GM18519 (cell line): ENCODE measurements around the gene MIA2.
"Not testable (repeated sequence)": the region's sequence is repeated elsewhere in the genome, so short reads cannot be mapped to it uniquely, and the experiment has no call there.

Source experiments
- ATAC-seq: cut with Tn5 transposase; IDR thresholded peaks from one replicate; pipeline ENCODE4 v1.9.1; 2021; ENCODE audit warnings: mild to moderate bottlenecking, moderate library complexity; ENCODE audit not compliant: unreplicated experiment, low FRiP score

The MIA2 gene

DNA sequence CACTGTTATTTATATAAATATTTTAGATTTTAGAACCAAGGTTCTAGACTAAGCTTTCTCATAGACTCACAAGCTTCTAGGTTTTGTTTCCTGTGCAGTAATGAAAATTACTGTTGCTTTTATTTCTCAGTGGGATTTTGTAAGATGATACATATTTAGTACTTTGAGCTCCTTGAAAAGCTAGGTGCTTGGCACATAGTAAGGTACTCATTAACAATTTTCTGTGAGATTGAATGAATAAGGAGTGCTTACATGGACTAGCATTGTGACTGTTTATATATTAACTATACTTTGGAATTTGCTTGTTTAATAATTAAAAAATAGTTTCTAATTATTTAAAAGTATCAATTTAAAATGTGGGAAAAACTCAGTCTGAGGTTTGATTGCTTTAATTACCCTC is 85.7 kb downstream of the MIA2 start:
- ATAC-seq: no peak

DNA sequence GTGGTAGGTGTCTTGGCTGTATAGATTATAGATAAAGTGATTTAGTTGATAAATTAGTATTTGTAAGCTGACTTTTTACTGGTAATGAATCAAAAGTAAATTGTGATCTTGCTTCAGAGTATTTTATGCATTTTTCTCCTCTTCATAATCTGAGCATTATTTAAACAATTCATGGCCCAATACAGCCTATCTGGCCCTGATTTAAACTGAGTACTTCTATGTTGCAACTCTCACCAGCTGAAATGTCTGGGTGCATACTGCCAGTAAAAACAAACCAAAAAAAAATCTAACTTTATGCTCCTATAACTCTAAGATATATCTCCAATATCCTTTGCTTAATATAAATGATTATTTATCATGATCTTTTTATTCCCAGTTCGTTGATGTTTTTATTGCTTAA is 86.6 kb downstream of the MIA2 start:
- no peak for ATAC-seq

- no peak for ATAC-seq
Measured at GRCh38 chr14:39322807-39323206, 89.1 kb downstream of the MIA2 start.

DNA sequence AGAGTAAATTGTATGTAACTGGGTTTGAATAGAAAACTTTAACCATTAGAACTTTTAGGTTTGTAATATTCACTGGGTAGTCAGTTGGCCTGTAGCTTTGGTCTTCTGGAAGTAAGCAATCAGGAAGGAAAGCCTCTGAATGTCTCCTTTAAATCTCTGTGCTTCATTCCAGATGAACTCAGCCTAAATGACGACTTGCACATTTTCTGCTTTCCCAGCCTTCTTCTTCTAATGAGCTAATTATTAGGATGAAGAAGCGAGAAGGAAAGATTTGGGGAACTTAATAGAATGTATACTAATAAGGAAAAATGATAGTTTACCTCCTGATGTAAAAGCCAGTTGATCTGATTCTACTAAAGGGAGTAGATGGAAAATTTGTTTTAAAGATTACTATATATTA is 90.4 kb downstream of the MIA2 start:
- no peak for ATAC-seq

- ATAC-seq: no peak
Measured at GRCh38 chr14:39339003-39339402, 105.3 kb downstream of the MIA2 start.

DNA sequence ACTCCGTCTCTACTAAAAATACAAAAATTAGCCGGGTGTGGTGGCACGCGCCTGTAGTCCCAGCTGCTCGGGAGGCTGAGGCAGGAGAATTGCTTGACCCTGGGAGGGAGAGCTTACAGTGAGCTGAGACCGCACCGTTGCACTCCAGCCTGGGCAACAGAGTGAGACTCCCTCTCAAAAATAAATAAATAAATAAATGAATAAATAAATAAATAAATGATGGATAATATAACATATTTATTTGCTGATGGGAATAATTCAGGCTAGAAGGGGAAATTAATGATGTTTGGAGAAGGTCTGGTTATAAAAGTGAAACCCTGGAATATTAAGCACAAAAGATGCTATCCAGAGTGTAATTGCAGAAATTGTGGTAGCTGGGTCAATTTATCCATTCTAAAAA is 107.4 kb downstream of the MIA2 start:
- ATAC-seq: not testable (repeated sequence)

DNA sequence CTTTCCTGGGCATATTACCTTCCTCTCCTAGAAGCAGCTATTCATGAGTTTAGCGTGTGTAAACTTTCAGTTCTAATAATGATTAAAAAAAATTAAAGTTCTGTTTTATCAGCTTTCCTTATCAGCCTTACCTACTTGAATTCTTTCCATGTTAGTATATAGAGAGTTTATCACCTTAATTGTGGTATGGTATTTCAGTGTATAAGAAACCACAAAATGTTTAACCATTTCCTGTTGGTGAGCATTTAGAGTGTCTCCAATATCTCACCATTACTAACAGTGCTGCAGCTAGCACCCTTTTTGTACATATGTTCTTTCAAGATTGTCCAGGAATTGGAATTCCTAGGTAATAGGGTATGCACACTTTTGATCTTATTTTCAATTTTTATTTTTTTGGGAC is 109.1 kb downstream of the MIA2 start:
- ATAC-seq: no peak

DNA sequence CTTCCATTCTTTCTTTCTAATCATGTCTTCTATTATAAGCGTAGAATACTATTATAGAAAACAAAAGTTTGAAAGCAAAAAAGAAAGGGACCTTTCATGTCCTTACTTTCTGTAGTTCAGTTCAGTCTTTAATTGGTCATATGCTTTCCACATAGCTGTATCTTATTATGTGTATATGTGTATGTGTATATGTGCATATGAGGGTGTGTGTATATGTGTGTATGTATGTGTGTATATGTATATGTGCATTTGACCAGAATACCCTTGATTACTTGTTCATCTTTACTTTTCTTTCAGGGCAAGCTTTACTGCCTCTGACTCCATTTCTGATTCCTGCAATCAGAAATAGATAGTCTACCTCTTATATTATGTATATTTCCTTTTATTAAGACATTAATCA is 109.9 kb downstream of the MIA2 start:
- ATAC-seq: no peak

GRCh38 chr14:39350866-39351265 is 117.2 kb downstream of the MIA2 start:
- ATAC-seq: no peak

GRCh38 chr14:39351708-39352107 is 118.0 kb downstream of the MIA2 start:
- no peak for ATAC-seq

GRCh38 chr14:39359069-39359468 is 125.4 kb downstream of the MIA2 start:
- not testable (repeated sequence) for ATAC-seq

GRCh38 chr14:39360316-39360715 is 126.6 kb downstream of the MIA2 start:
- ATAC-seq: no peak

- not testable (repeated sequence) for ATAC-seq
Measured at GRCh38 chr14:39361556-39361955, 127.8 kb downstream of the MIA2 start.

DNA sequence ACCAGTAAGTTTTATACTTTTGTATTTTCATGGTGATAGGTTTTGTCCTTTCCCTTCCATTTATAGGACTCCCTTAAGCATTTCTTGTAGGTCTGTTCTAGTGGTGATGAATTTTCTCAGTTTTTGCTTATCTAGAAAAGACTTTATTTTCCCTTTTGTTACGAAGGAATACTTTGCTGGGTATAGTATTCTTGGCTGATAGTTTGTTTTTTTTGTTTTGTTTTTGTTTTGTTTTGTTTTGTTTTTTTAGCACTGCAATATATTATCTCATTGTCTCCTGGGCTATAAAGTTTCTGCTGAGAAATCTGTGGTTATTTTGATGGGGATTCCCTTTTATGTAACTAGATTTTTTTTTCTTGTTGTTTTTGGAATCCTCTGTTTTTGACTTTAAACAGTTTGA is 130.8 kb downstream of the MIA2 start:
- ATAC-seq: no peak

DNA sequence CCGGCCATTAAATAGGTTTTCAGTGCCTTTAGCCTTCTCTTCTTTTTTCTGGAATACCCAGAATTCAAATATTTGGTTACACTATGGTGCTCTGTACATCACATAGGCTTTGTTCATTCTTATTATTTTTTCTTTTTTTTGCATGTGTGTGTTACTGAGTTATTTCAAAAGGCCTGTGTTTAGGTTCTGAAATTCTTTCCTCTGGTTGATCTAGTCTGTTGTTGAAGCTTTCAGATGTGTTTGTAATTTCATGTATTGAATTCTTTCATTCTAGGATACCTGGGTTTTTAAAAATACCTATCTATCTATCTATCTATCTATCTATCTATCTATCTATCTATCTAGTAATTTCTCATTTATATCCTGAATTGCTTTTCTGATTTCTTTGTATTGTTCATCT is 131.6 kb downstream of the MIA2 start:
- ATAC-seq: no peak

DNA sequence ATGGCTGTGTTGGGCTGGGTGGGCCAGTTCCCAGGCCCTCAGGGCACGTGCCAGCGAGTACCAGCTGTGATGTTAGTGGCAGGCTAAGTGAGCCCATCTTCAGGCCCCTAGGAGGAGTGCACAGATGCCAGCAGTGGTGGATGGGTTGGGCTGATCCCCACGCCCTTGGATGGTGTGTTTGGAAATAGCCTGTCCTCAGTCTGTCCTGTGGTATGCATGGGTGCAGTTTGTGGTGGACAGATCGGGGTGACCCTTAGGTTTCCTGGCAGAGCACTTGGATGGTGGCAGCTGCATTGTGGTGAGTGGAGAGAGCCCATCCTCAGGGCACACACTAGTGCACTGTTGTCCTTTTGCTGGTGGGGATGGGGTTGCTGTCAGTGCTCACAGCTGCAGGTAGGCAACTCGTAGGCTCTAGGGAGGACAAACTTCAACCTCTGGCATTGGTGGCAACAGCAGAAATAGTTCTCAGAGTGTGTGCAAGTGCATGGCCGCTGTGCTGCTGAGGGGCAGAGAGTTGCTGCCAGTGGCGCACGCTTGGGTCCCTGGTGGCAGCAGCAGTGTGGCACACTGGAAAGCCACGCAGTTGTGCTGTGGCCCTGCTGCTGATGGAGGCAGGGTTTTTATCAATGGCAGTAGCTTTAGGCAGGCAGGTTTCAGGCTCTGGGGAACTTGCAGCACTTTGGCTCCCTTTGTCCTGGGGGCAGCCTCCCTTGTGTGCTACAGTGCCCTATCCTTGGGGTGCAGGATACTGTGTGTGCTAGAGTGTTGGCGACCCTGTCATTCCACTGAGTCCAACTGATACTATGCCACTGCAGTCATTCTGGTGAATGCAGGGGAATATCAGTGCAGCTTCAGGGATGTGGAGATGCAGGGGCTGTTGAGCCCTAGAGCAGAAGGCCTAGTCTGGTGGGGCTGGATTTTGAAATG is 133.0 kb downstream of the MIA2 start:
- ATAC-seq: no peak

DNA sequence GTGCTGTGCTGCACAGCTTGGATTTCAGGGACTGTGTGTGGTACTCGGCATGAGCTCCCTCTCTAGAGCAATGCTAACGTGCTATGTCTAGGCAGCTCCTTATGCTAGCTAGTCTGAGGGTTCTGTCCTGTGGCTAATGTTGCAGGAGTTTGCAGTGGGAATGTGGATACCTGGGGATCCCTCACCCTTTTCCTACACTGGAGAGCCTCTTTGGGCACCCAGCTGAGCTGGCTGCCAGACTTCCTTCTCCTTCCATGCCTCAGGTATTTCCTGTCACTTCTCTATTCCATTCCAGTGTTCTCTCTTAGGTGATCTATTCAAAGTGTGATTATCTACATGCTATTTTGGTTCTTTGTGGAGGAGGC is 133.7 kb downstream of the MIA2 start:
- no peak for ATAC-seq

DNA sequence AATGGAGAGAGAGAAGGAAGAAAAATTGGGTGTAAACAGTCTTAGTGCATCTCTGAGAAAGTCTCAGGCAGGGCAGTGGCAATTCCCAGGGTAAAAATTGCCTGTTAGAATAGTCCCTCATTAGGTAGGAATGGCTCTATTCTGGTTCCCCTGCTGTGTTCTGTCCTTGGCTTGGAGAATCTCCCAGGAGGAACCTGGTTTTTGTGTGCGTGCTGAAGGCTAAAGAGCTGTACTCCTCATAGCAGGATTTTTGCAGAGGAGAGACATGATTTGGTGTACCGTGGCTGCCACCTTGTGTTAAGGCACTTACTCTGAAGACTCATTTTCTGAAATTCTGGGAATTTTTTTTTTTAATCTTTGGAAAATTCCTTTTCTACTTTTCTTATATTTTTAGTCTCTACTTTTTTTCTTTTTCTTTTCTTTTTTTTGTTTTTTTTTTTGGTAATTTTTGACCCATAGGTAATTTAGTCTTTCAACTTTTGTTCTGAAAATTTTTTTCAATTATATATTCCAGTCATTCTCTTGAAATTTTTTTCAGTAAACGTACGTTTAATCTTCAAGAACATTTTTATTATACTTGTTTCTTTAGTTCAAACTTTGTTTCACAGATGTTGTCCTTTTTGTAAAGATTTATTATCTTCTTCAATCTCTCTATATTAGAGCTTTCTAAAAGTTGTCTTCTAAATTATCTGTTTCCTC is 134.7 kb downstream of the MIA2 start:
- no peak for ATAC-seq

DNA sequence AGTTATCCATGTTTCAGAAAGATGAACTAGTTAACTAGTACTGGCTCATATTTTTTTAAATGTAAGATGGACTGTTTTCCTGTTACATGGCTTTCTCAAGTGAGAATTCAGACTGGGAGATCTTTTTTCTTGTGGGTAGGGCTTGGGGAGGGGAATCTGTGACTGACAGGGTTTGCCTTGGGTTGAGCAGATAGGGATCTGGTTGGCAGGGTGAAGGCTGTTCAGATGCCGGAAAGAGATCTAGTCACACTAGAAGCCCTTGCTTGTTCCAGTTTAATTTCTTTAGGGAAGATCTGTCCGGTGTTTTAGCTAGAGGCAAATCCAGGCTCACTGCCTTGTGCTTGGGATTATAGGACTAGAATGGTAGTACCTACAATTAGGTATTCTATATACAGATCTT is 135.3 kb downstream of the MIA2 start:
- no peak for ATAC-seq

DNA sequence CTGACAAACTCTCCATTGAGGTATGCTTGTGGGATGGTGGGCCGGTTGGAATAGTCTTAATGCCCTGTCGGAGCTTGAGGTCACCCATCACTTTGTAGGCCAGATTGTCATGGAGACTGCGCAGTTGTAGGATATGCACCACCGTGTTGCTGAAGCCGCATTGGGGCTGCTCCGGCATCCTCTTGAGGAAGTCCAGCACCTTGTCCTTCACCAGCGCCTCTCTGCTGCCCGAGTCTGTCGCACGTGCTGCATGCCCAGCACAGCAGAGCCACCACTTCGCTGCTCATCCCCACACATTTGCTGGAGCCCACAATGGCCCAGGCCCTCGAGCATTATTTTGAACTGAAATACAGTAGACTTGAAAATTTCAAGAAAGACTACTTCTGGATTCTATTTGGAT is 136.7 kb downstream of the MIA2 start:
- no peak for ATAC-seq

- ATAC-seq: no peak
Measured at GRCh38 chr14:39372656-39373055, 138.9 kb downstream of the MIA2 start.

DNA sequence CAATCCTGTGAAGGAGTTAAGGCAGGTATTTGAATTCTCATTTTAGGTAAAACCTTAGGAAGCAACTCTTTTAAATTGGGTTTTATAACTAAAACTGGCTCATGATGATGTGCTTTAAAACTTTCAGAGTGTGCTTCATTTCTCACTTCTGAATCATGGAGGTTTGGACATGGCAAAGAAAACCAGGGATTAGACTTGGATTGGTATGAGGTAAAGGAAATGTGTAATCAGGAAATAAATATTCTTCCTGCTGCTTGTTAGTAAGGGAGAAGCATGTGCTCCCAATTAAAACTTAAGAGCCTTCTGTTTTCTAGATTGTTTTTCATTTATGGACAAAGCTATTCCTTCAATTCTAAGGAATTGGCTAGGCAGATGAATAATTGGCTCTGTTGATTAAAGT is 141.1 kb downstream of the MIA2 start:
- ATAC-seq: no peak
